ENCODE results near the gene CEP128. TPM values are rescaled to one million over a fixed set of nuclear protein-coding genes. Genes with fewer than 3 reads are reported as not detected.

Gene CEP128
- total RNA-seq, 1 donor from 2014 or later: 9.7 TPM

DNA sequence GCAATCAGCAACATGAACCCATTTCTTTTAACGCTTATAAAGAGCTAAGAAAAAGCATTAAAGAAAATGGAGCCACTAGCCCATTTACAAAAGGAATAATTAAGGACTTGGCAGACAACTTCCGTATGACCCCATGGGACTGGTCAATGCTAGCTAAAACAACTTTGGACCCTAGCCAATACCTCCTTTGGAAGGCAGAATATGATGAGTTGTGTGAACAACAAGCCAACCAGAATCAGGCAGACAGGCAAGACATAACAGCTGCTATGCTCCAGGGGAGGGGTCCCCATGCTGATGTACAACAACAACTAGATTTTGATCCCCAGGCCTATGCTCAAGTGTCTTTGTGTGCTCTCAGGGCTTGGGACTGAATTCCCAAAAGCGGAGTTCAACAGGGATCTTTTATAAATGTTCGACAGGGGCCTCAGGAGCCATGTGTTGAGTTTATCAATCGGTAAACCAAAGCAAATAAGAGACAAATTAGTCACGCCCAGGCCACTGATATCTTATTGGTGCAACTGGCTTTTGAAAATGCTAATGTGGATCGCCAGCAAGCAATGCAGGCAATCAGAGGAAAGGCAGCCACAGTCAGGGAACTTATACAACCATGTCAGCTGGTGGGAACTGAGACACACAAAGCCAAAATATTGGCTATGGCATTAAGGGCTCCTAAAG lies 475.9 kb downstream of the CEP128 start:
- DNase-seq (ENCODE audit: extremely low spot score, unreplicated experiment): no peak
- Mint-ChIP-seq H3K9me3 (ENCODE audit: unreplicated experiment) (peaks cover 10% of the 10 kb centered on the region), H3K4me3 (ENCODE audit: unreplicated experiment) (no peak overlapping the region), H3K27ac (ENCODE audit: unreplicated experiment) (no peak overlapping the region), H3K36me3 (ENCODE audit: unreplicated experiment) (peaks cover 2% of the 10 kb centered on the region), H3K27me3 (ENCODE audit: unreplicated experiment) (no peaks in the 10 kb centered on the region), H3K4me1 (ENCODE audit: unreplicated experiment) (peaks cover 3% of the 10 kb centered on the region)
- no peak for TF ChIP-seq CTCF (IDR thresholded peaks at IDR 0.05)

- no peak for DNase-seq (ENCODE audit: extremely low spot score, unreplicated experiment)
- Mint-ChIP-seq H3K27ac (ENCODE audit: unreplicated experiment) (no peak overlapping the region), H3K36me3 (ENCODE audit: unreplicated experiment) (peaks cover 2% of the 10 kb centered on the region), H3K4me3 (ENCODE audit: unreplicated experiment) (no peak overlapping the region), H3K27me3 (ENCODE audit: unreplicated experiment) (no peaks in the 10 kb centered on the region), H3K9me3 (ENCODE audit: unreplicated experiment) (peaks cover 10% of the 10 kb centered on the region), H3K4me1 (ENCODE audit: unreplicated experiment) (peaks cover 3% of the 10 kb centered on the region)
- TF ChIP-seq CTCF (IDR thresholded peaks at IDR 0.05): no peak
Observed at GRCh38 chr14:80464531-80465149, 476.9 kb downstream of the CEP128 start.

DNA sequence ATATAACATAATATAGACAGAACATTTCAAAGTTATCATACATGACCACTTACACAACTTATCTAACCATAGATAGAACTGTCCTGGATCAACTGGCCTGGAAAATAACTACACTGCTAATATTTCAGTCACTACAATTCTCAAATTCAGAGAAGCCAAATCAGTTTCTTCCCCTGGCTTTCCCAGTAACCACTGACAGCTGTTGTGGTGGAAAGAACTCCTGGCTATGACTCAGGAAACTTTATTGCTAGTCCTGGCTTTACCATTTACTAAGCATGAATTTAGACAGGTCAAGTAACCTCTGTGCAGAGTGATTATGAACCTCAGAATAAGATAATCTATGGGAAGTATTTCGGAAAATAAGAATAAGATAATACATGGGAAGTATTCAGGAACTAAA lies 485.3 kb downstream of the CEP128 start:
- peaks cover 17% of the 10 kb centered on the region for H3K9me3 Mint-ChIP-seq (ENCODE audit: unreplicated experiment)
- no peak for TF ChIP-seq CTCF (IDR thresholded peaks at IDR 0.05)
- H3K4me1 Mint-ChIP-seq (ENCODE audit: unreplicated experiment): peaks cover 5% of the 10 kb centered on the region
- H3K36me3 Mint-ChIP-seq (ENCODE audit: unreplicated experiment): peaks cover 4% of the 10 kb centered on the region
- H3K27ac Mint-ChIP-seq (ENCODE audit: unreplicated experiment): no peak overlapping the region
- H3K4me3 Mint-ChIP-seq (ENCODE audit: unreplicated experiment): no peak overlapping the region
- no peaks in the 10 kb centered on the region for H3K27me3 Mint-ChIP-seq (ENCODE audit: unreplicated experiment)
- no peak for DNase-seq (ENCODE audit: extremely low spot score, unreplicated experiment)

DNA sequence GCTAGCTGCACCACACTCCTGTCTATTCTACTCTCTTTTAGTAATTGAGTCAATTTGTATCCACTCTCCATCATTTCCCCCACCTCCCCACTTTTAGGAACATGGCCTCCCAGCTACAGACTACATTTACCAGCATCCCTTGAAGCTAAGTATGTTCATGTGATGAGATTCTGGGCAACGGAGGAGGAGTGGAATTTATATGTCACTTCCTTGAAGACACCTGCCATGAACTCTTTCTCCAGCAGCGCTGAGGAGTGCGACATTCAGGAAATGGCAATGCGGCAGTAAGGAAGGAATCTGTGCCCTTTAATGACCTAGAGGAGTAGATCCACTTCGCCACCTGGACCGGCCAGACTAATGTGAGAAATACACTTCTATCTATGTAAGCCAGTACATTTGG lies 486.5 kb downstream of the CEP128 start:
- no peaks in the 10 kb centered on the region for H3K27me3 Mint-ChIP-seq (ENCODE audit: unreplicated experiment)
- H3K4me3 Mint-ChIP-seq (ENCODE audit: unreplicated experiment): peak overlapping the region; percentile 57
- H3K9me3 Mint-ChIP-seq (ENCODE audit: unreplicated experiment): peaks cover 20% of the 10 kb centered on the region
- no peak overlapping the region for H3K27ac Mint-ChIP-seq (ENCODE audit: unreplicated experiment)
- no peak for DNase-seq (ENCODE audit: extremely low spot score, unreplicated experiment)
- H3K4me1 Mint-ChIP-seq (ENCODE audit: unreplicated experiment): peaks cover 5% of the 10 kb centered on the region
- peaks cover 6% of the 10 kb centered on the region for H3K36me3 Mint-ChIP-seq (ENCODE audit: unreplicated experiment)
- no peak for TF ChIP-seq CTCF (IDR thresholded peaks at IDR 0.05)

- Mint-ChIP-seq H3K9me3 (ENCODE audit: unreplicated experiment) (peaks cover 15% of the 10 kb centered on the region), H3K27me3 (ENCODE audit: unreplicated experiment) (no peaks in the 10 kb centered on the region), H3K4me1 (ENCODE audit: unreplicated experiment) (peaks cover 5% of the 10 kb centered on the region), H3K36me3 (ENCODE audit: unreplicated experiment) (peaks cover 3% of the 10 kb centered on the region), H3K4me3 (ENCODE audit: unreplicated experiment) (no peak overlapping the region), H3K27ac (ENCODE audit: unreplicated experiment) (no peak overlapping the region)
- no peak for DNase-seq (ENCODE audit: extremely low spot score, unreplicated experiment)
- TF ChIP-seq CTCF (IDR thresholded peaks at IDR 0.05): no peak
Observed at GRCh38 chr14:80448267-80448666, 493.3 kb downstream of the CEP128 start.
